HG03064 (cell line): ENCODE measurements around the gene BPGM.

ENCODE experiments used
- ATAC-seq: cut with Tn5 transposase; IDR thresholded peaks from one replicate; pipeline ENCODE4 v1.9.1; 2021; ENCODE audit warnings: low read depth; ENCODE audit not compliant: unreplicated experiment

The BPGM gene

DNA sequence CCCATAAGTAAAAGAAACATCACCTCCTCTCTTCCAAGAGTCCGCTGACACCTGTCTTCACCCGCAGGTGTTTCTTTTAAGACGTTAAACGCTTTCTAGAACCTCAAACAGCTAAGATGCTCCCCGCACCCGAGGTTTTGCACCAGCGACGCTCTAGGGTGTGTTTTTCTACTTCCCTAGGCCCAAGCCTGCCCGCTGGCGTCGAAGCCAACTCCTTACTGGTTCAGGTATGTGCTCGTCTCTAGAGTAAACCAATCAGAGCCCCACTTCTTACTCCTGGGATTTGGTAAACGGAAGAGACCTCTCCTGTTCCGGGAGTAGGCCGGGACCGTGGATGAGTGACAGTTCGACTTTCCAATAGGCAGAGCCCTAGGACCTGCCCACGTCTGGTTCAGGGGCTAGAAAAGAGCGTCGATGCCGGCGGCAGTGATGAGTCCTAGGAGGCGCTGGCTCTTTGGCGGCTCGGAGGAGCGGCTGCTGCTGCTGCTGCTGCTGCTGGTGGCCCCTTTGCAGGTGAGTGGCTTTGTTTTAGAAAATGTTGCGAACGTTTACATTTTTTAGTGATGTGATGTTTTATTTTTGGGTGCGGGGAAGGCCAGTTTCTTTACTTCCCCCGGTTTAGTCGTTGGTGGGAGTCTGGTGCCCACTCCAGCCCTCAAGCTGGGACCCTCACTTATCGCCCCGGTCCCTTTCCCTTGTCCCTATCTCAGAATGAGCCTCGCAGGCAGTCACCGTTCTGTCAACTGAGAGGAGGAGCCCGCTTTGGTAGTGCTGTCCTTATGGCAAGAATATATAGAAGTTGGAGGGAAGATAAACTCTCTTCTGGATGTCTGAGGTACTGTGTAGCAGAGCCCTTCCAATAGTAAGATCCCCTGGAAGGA is at the start of gene BPGM:
TSS of gene BPGM (plus strand) at position 429 of the 881 bp plus-strand sequence. CDS start 14,655 bp downstream, outside the sequence.
- peak; percentile 98 for ATAC-seq

- no peak for ATAC-seq
Measured at GRCh38 chr7:134599371-134599770, 47.3 kb upstream of the BPGM start.

GRCh38 chr7:134601459-134601858 is 45.2 kb upstream of the BPGM start:
- no peak for ATAC-seq

DNA sequence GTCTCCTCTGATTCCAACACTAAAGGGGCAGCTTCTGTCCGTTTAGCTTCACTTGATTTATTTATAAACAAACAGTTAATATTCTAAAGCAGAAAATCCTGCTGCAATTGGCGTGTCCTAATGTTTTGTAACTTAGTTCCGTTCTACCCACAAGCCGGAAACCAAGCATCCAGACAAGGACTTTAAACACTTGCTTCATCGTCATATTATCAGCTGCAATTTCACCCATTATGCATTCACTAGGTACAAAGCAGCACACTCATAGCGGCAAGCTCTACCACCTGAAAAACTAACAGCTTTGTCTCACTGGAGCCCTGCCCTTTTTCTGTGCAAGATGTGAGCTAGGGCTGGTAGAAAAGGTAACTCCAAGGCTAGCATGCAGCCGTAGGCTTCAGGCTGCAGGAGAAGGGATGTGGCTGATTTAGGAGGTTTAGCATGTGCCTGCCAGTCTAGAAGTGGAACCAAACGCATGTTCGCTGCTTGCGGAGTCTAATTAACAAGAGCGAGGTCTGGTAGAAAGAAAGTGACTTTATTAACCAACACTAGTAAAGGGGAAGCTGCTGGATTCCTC is 43.7 kb upstream of the BPGM start:
- ATAC-seq: no peak

- ATAC-seq: peak; percentile 82
Measured at GRCh38 chr7:134605978-134606923, 40.4 kb upstream of the BPGM start.

DNA sequence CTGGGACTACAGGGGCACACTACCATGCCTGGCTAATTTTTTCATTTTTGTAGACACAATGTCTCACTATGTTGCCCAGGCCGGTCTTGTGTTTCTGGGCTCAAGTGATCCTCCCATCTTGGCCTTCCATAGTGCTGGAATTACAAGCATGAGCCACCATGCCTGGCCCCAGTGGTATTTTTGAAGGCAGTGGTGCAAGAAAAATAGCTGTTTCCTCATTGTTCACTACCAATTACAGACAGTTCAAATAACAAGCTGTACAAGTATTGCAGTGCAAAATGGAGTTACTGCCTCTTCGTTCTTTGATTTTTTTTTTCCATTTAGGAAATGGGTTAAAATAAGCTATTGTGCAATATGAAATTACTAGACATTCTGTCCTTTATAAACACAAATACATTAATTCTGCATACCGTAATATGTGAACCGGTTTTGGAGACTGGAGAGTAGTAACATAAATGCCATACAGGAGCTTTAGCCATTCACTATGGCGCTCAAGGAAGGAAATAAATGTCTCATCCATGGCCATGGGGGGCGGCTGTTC is 35.0 kb upstream of the BPGM start:
- ATAC-seq: no peak

- no peak for ATAC-seq
Measured at GRCh38 chr7:134612197-134612596, 34.5 kb upstream of the BPGM start.

- no peak for ATAC-seq
Measured at GRCh38 chr7:134613623-134614347, 32.9 kb upstream of the BPGM start.

DNA sequence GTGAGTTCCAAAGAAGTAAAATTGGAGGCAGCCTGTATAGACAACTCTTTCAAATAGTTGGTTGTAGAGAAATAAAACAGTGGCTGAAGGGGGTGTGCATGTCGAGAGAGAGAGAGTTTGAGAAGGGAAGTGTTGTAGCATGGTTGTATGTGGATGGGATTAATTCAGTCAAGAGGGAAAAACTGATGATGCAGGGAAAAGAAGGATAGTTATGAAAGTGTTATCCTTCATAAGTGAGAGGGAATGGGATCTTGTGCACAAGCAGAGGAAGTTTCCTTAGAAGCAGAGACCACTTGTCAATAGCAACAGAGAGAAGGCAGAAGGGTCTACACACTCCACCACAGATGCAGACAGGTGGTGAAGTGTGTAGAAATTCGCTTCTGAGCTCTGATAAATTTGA is 30.0 kb upstream of the BPGM start:
- ATAC-seq: no peak

GRCh38 chr7:134618756-134619530 is 27.7 kb upstream of the BPGM start:
- ATAC-seq: no peak

DNA sequence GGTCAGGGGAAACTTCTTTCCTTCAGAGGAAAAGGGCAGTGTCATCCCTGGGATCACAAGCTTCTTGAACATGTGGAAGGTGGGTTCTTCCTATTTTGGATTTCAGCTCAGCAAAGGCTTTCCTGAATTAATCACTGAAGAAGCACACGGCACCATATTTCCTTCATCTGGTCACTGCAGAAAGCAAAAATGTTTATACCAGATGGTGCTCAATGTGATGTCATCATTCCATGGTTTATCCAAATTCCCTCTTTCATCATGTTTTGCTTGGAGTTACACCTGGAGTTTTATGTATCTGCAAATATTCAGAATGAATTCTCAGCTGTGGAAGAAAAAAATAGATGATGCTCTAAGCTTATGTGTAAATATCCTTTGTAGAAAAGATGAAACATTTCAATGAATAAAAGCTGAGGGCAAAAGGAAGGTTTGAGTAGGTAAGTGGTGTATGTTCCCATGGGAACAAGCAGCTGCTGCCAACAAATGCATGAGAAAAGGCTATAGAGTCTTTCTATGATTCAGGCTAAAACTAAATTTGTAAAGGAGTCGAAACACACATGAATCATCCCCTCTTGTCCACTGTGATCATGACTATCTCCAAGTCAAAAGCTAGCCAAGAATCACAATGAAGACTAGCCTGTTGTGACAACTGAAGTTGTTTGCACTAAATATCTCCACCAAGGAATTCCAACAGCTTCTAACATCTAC is 26.9 kb upstream of the BPGM start:
- ATAC-seq: no peak

- ATAC-seq: no peak
Measured at GRCh38 chr7:134622303-134622995, 24.2 kb upstream of the BPGM start.

- no peak for ATAC-seq
Measured at GRCh38 chr7:134623193-134623592, 23.5 kb upstream of the BPGM start.

GRCh38 chr7:134625550-134625949 is 21.1 kb upstream of the BPGM start:
- no peak for ATAC-seq

DNA sequence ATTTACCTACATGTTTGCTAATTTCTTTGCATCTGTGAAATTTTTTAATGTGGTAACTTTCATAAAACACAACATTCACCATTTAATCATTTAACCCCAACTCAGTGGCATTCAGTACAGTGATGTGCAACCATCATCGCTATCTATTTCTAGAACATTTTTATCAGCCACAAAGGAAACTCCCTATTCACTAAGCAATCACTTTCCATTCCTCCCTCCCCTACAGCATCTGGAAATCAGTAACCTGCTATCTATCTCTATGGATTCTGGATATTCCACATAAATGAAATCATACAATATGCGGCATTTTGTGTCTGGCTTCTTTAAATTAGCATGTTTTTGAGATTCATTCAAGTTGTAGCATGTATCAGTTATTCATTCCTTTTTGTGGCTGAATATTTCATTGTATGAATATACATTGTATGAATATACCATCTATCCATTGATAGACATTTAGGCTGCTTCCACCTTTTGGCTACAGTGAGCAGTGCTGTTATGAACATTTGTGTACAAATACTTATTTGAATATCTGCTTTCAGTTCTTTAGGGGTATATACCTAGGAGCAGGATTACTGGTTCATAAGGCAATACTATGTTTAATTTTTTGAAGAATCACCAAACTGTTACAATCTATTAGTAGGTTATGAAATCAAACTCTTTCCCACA is 19.4 kb upstream of the BPGM start:
- no peak for ATAC-seq

DNA sequence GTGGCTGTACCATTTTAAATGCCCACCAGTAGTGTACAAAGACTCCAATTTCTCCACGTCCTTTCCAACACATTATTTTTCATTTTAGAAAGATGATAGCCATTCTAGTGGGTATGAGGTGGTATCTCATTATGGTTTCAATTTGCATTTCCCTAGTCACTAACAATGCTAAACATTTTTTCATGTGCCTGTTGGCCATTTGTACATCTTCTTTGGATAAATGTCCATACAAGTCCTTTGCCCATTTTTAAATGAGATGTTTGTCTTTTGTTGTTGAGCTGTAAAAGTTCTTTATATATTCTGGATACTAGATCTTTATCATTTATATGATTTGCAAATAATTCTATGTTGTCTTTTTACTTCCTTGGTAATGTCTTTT is 18.9 kb upstream of the BPGM start:
- ATAC-seq: no peak

DNA sequence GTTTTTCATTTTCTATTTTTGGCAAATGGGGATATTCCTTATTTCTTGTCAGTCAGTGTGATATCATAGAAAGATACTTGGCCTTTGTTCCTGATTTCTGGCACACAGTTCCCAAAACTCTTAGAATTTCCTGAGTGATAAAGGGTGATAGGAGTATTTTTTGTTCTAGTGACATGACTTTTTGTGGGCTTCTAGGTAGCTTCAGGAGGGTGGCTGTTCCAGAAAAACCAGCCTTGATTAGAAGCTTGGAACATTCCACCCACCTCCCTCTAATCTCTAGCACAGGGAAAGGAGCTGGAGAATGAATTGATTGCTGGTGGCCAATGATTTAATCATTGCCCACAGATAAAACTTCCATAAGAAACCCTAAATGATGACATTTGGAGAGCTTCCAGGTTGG is 17.2 kb upstream of the BPGM start:
- ATAC-seq: no peak

DNA sequence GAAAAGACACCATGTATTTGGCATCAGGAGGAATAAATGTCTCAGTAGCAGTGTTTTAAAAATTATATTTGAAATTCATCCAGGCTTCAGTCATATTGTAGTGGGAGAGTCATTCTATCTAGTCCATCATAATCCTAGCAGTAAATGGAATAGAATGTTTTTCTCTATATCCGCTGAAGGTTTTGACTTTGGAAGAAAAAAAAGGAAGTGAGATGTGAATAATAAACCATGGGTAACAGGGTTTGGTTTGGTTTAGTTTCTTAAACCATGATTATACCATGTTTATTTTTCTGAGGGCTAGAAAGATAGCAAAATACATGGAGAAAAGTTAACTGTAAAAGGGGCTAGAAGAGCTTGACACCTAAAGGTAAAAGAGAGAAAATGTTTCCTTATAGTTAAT is 16.4 kb upstream of the BPGM start:
- ATAC-seq: no peak
